PC-9 (cell line): Measurements from ENCODE around the gene LHX6.

Experiments
- EZH2 ChIP-seq: fragments of 200-600 bp; sonication (generic); IDR thresholded peaks from 2 replicates; pipeline ENCODE4 v1.8.0; 2017; ENCODE audit warnings: antibody characterized with exemption, low read depth
- TF ChIP-seq, protein P1 (sequence below): fragments of 200-600 bp; sonication (generic); conservative IDR thresholded peaks from 2 replicates; pipeline ENCODE4 v1.6.1; 2017; ENCODE audit warnings: mixed run types, antibody characterized with exemption, mild to moderate bottlenecking, moderate library complexity

DNA sequence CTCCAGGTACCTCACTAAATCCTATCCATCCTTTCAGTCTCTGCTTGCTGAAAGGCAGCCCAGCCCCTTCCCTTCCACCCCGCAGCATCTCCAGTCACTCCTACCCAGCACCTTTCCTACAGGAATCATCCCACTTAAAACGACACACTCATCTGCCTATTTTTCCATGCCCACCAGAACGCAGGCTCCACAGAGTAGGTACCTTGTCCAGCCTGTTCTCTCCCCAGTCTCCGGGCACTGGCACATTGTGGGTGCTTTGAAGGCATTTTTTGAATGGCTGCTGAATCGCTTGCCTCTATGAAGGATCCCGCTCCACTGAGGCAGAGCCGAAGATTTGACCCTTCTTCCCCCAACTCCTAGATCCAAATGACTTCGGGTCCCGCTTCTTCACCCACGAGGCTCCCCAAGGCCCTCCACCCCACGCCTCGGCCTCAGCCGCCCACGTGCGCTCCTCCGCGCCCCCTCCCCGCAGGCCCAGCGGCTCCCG lies 15.6 kb downstream of the LHX6 start:
- TF ChIP-seq, protein P1, sequence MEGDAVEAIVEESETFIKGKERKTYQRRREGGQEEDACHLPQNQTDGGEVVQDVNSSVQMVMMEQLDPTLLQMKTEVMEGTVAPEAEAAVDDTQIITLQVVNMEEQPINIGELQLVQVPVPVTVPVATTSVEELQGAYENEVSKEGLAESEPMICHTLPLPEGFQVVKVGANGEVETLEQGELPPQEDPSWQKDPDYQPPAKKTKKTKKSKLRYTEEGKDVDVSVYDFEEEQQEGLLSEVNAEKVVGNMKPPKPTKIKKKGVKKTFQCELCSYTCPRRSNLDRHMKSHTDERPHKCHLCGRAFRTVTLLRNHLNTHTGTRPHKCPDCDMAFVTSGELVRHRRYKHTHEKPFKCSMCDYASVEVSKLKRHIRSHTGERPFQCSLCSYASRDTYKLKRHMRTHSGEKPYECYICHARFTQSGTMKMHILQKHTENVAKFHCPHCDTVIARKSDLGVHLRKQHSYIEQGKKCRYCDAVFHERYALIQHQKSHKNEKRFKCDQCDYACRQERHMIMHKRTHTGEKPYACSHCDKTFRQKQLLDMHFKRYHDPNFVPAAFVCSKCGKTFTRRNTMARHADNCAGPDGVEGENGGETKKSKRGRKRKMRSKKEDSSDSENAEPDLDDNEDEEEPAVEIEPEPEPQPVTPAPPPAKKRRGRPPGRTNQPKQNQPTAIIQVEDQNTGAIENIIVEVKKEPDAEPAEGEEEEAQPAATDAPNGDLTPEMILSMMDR = no peak
- TF ChIP-seq EZH2 = no peak
